ENCODE measurements around the gene XCR1. TPM values are rescaled to one million over a fixed set of nuclear protein-coding genes. Genes with fewer than 3 reads are reported as not detected.

Gene XCR1
- not detected in 2 replicates for total RNA-seq (2014; rRNA removed; shearing (Covaris generic))

GRCh38 chr3:46027021-46027705, at the start of gene XCR1:
TSS of gene XCR1 (minus strand) at chr3:46027483. CDS start at chr3:46021947, 5,536 bp downstream.
- no peak for DNase-seq
- H3K4me3 ChIP-seq (ENCODE audit: insufficient read depth, low read depth, low read length), result no peak within 1 kb of the TSS
- no peaks in the 10 kb centered on the region for H3K27me3 ChIP-seq (ENCODE audit: control insufficient read depth, insufficient read depth, low read length)
- no peaks in the 10 kb centered on the region for H3K36me3 ChIP-seq (replicated peaks; ENCODE audit: control insufficient read depth, insufficient read depth, low read length)

GRCh38 chr3:46076606-46077005, 49.3 kb upstream of the XCR1 start:
- no peak for DNase-seq
- no peaks in the 10 kb centered on the region for H3K27me3 ChIP-seq (ENCODE audit: control insufficient read depth, insufficient read depth, low read length)
- H3K36me3 ChIP-seq (replicated peaks; ENCODE audit: control insufficient read depth, insufficient read depth, low read length), result no peaks in the 10 kb centered on the region
- H3K4me3 ChIP-seq (ENCODE audit: insufficient read depth, low read depth, low read length), result no peak overlapping the region

- H3K4me3 ChIP-seq (ENCODE audit: insufficient read depth, low read depth, low read length), result no peak overlapping the region
- DNase-seq, result no peak
- H3K36me3 ChIP-seq (replicated peaks; ENCODE audit: control insufficient read depth, insufficient read depth, low read length), result no peaks in the 10 kb centered on the region
- no peaks in the 10 kb centered on the region for H3K27me3 ChIP-seq (ENCODE audit: control insufficient read depth, insufficient read depth, low read length)
These were observed 48.5 kb upstream of the XCR1 start for GRCh38 chr3:46075816-46076215.

- Histone ChIP-seq H3K36me3 (replicated peaks; ENCODE audit: control insufficient read depth, insufficient read depth, low read length) (no peaks in the 10 kb centered on the region), H3K27me3 (ENCODE audit: control insufficient read depth, insufficient read depth, low read length) (no peaks in the 10 kb centered on the region), H3K4me3 (ENCODE audit: insufficient read depth, low read depth, low read length) (no peak overlapping the region)
- DNase-seq, result no peak
These were observed 44.1 kb upstream of the XCR1 start for GRCh38 chr3:46071222-46071858.

GRCh38 chr3:46070595-46071093, 43.4 kb upstream of the XCR1 start:
- no peak for DNase-seq
- no peaks in the 10 kb centered on the region for H3K27me3 ChIP-seq (ENCODE audit: control insufficient read depth, insufficient read depth, low read length)
- H3K36me3 ChIP-seq (replicated peaks; ENCODE audit: control insufficient read depth, insufficient read depth, low read length), result no peaks in the 10 kb centered on the region
- H3K4me3 ChIP-seq (ENCODE audit: insufficient read depth, low read depth, low read length), result no peak overlapping the region

- no peak overlapping the region for H3K4me3 ChIP-seq (ENCODE audit: insufficient read depth, low read depth, low read length)
- no peak for DNase-seq
- H3K36me3 ChIP-seq (replicated peaks; ENCODE audit: control insufficient read depth, insufficient read depth, low read length), result no peaks in the 10 kb centered on the region
- no peaks in the 10 kb centered on the region for H3K27me3 ChIP-seq (ENCODE audit: control insufficient read depth, insufficient read depth, low read length)
These were observed 41.2 kb upstream of the XCR1 start for GRCh38 chr3:46068501-46068900.

GRCh38 chr3:46067401-46067800, 40.1 kb upstream of the XCR1 start:
- no peak for DNase-seq
- H3K27me3 ChIP-seq (ENCODE audit: control insufficient read depth, insufficient read depth, low read length), result no peaks in the 10 kb centered on the region
- H3K36me3 ChIP-seq (replicated peaks; ENCODE audit: control insufficient read depth, insufficient read depth, low read length), result no peaks in the 10 kb centered on the region
- no peak overlapping the region for H3K4me3 ChIP-seq (ENCODE audit: insufficient read depth, low read depth, low read length)

GRCh38 chr3:46065750-46066256, 38.5 kb upstream of the XCR1 start:
- Histone ChIP-seq H3K4me3 (ENCODE audit: insufficient read depth, low read depth, low read length) (no peak overlapping the region), H3K36me3 (replicated peaks; ENCODE audit: control insufficient read depth, insufficient read depth, low read length) (no peaks in the 10 kb centered on the region), H3K27me3 (ENCODE audit: control insufficient read depth, insufficient read depth, low read length) (no peaks in the 10 kb centered on the region)
- DNase-seq, result no peak

- no peak overlapping the region for H3K4me3 ChIP-seq (ENCODE audit: insufficient read depth, low read depth, low read length)
- H3K27me3 ChIP-seq (ENCODE audit: control insufficient read depth, insufficient read depth, low read length), result no peaks in the 10 kb centered on the region
- H3K36me3 ChIP-seq (replicated peaks; ENCODE audit: control insufficient read depth, insufficient read depth, low read length), result no peaks in the 10 kb centered on the region
- no peak for DNase-seq
These were observed 38.0 kb upstream of the XCR1 start for GRCh38 chr3:46065294-46065705.

- Histone ChIP-seq H3K4me3 (ENCODE audit: insufficient read depth, low read depth, low read length) (no peak overlapping the region), H3K36me3 (replicated peaks; ENCODE audit: control insufficient read depth, insufficient read depth, low read length) (no peaks in the 10 kb centered on the region), H3K27me3 (ENCODE audit: control insufficient read depth, insufficient read depth, low read length) (no peaks in the 10 kb centered on the region)
- no peak for DNase-seq
These were observed 35.4 kb upstream of the XCR1 start for GRCh38 chr3:46062679-46063078.

GRCh38 chr3:46061887-46062286, 34.6 kb upstream of the XCR1 start:
- no peaks in the 10 kb centered on the region for H3K27me3 ChIP-seq (ENCODE audit: control insufficient read depth, insufficient read depth, low read length)

GRCh38 chr3:46061108-46061720, 33.9 kb upstream of the XCR1 start:
- H3K36me3 ChIP-seq (replicated peaks; ENCODE audit: control insufficient read depth, insufficient read depth, low read length), result no peaks in the 10 kb centered on the region
- DNase-seq, result no peak
- H3K4me3 ChIP-seq (ENCODE audit: insufficient read depth, low read depth, low read length), result no peak overlapping the region
- H3K27me3 ChIP-seq (ENCODE audit: control insufficient read depth, insufficient read depth, low read length), result no peaks in the 10 kb centered on the region

More at GRCh38 chr3:46061887-46062286, 34.6 kb upstream of the XCR1 start:
- Histone ChIP-seq H3K36me3 (replicated peaks; ENCODE audit: control insufficient read depth, insufficient read depth, low read length) (no peaks in the 10 kb centered on the region), H3K4me3 (ENCODE audit: insufficient read depth, low read depth, low read length) (no peak overlapping the region)
- no peak for DNase-seq

- Histone ChIP-seq H3K36me3 (replicated peaks; ENCODE audit: control insufficient read depth, insufficient read depth, low read length) (no peaks in the 10 kb centered on the region), H3K4me3 (ENCODE audit: insufficient read depth, low read depth, low read length) (no peak overlapping the region), H3K27me3 (ENCODE audit: control insufficient read depth, insufficient read depth, low read length) (no peaks in the 10 kb centered on the region)
- DNase-seq, result no peak
These were observed 33.3 kb upstream of the XCR1 start for GRCh38 chr3:46060551-46060950.

- Histone ChIP-seq H3K36me3 (replicated peaks; ENCODE audit: control insufficient read depth, insufficient read depth, low read length) (no peaks in the 10 kb centered on the region), H3K4me3 (ENCODE audit: insufficient read depth, low read depth, low read length) (no peak overlapping the region), H3K27me3 (ENCODE audit: control insufficient read depth, insufficient read depth, low read length) (no peaks in the 10 kb centered on the region)
- DNase-seq, result no peak
These were observed 32.1 kb upstream of the XCR1 start for GRCh38 chr3:46059432-46059831.

- no peaks in the 10 kb centered on the region for H3K36me3 ChIP-seq (replicated peaks; ENCODE audit: control insufficient read depth, insufficient read depth, low read length)
- DNase-seq, result no peak
- H3K27me3 ChIP-seq (ENCODE audit: control insufficient read depth, insufficient read depth, low read length), result no peaks in the 10 kb centered on the region
These were observed 31.7 kb upstream of the XCR1 start for GRCh38 chr3:46058981-46059380.

More at GRCh38 chr3:46058981-46059380, 31.7 kb upstream of the XCR1 start:
- H3K4me3 ChIP-seq (ENCODE audit: insufficient read depth, low read depth, low read length), result no peak overlapping the region
